TTC549 (cell line): Measurements from ENCODE around the gene SECISBP2L.

Experiments
- FAIRE-seq: peaks from 2 replicates; lab custom pipeline; 2012; peaks lifted over from hg19 to GRCh38; lab: Jason Lieb, UNC

Gene SECISBP2L

GRCh38 chr15:49060710-49061495 is 14.7 kb upstream of the SECISBP2L start:
- FAIRE-seq: no peak

- FAIRE-seq: no peak
Observed at GRCh38 chr15:49059491-49059890, 13.2 kb upstream of the SECISBP2L start.

DNA sequence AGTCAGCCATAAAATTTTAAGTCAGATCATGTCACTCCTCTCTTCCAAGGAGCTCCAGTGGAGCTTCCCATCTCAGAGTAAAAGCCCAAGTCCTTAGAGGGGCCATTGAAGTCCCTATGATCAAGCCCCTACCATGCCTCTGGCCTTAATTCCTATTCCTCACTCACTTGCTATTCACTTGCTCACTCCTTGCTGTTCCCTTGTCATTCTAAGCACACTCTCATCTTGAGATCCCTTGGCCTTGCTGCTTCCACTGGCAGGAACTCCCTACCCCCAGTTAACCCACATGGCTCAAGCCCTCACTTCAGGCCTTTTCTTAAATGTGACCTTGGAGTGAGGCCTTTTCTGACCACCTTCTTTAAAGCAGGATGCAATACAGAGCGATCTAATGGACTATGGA is 12.3 kb upstream of the SECISBP2L start:
- no peak for FAIRE-seq

- no peak for FAIRE-seq
Observed at GRCh38 chr15:49055630-49056029, 9.4 kb upstream of the SECISBP2L start.

DNA sequence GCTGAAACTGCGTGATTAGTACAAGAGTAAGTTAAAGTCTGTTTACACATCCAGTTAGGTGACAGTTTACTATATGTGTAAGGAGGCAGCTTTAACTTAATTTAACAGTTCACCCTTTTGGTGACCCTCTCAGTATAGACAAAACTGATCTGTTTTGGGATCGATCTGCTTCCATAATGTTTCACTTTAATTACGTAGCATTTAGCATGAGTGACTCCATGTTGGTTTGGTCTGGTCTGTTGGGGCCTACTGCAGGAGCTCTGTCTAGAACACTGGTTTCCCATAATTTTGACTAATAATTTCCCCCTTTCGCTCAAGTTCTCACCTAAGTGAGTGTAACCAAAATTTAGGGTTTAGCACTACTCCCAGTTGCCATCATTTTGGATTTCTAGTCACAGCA is 6.4 kb upstream of the SECISBP2L start:
- FAIRE-seq: no peak

GRCh38 chr15:49047456-49047855 is 1.2 kb upstream of the SECISBP2L start:
- no peak for FAIRE-seq

DNA sequence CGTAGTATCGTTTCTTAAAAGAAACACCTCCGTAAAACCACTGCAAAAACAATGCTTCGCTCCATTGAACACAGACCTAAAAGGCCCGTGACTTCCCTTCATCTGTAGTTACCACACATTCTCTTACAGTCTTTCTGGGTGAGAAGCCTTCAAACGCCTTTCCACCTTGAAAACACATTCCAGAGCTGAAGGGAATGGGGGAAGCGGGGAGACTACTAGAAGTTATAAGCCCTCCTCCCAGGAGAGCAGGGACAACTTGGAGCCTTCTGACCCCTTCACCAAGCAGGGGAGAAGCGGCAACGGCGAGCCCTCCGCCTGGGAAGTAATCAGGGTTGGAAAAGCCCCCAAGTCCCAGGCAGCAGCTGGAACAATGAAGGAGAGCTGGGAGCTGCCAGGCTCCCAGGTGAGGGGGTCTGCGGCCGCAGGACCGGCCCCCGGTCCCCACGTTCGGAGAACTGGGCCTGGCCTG is 461 bp downstream of the SECISBP2L start:
- no peak for FAIRE-seq

DNA sequence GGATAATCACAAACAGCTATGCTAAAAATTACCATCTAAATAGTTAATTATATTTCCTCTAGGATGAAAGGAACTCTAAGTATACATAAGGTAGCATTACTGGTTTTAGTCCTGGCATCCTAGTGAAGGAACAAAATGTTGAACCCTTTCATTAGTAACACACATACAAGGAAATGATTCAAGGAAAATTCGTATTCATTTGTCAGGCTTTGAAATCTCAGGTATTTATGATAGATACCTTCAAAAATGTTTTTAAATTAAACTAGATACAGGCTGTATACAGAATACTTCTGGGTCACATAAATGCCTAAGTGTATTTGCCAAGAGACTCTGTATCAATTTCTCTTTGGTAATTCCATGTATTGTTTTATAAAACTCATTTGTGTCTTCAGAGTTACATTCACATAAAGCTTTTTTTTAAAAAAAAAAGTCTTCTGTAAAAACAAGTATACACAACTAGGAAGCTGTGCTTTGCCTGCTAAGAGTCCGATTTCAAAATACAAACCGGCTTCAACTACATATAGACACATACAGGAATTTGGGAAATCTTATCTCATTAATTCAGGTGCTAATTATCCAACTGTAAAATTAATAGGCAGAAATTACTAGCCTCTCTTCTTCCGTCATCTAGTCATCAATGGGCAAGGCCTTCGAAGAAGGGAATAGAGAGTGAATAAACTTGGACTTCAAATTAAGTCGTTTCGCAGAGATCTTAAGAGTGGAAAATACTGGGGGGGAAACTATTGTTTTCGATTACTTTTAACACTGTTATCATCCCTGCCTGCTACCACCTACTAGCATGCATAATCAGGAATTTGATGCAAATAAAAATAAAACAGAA is 1.3 kb downstream of the SECISBP2L start:
- FAIRE-seq: no peak

DNA sequence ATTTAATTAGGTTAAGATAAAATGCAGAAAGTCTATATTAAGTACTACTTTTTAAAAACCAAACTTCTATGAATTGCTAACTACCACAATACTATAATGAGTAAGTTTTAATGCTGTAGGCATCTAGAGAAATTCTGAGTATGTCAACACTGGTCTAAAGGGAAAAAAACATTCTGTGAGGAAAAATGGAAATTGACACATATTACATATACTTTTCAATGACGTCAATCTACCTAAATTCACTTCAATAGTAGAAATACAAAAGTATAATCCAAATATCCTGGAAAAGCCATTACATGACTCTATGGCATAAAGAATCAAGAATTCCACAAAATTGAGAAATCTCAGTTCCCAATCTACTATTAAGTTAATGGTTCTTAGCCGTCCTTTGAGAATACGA is 2.2 kb downstream of the SECISBP2L start:
- no peak for FAIRE-seq

DNA sequence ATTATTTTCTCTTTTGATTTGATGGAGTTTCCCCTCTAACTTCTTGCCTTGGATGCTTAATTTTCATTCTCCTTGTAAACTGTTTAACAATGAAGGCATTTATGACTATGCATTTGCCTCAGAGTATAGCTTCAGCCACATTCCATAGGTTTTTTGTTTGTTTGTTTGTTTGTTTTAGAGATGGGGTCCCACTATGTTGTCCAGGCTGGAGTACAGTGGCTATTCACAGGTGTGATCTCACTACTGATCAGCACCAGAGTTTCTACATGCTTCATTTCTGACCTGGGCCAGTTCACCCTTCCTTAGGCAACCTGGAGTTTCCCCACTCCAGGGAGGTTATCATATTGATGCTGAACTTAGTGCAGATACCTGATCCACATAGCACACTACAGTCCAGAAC is 4.1 kb downstream of the SECISBP2L start:
- FAIRE-seq: no peak

GRCh38 chr15:49041426-49041825 is 4.8 kb downstream of the SECISBP2L start:
- FAIRE-seq: no peak

DNA sequence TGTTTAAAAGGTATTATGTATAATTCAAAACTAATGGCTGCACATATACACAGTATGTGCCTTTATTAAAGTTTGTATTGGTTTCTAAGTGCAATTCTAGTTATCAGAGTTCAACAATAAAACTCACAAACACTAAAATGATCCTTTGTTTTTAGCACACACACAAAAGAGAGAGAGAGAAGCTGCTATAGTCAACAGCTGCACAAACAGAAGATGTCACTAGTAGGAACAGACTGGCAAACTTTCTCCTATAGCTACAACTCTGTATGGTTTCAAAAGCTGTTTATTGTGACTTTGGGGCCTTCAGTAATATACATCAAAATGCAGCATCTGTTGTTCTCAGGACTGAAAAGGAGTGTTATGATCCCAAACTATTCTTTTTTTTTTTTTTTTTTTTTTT is 6.1 kb downstream of the SECISBP2L start:
- FAIRE-seq: no peak

GRCh38 chr15:49038382-49038781 is 7.9 kb downstream of the SECISBP2L start:
- FAIRE-seq: no peak

DNA sequence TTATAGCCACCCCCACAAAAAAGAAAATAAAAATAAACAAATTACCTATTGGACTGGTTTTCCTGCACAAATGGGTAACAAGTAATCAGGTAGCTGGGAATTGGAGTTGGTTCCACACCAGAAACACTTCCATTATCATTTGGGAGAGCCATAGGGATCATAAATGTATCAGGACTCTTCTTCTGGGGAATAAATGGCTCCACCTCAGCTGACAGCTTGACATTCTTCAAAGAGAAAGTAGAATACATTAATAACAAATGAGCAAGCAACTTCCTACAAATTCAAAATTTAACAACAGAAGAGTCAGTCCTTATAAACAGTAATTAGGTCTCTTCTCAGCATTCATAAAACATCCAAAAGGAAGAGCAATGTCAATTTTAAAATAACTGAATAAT is 8.7 kb downstream of the SECISBP2L start:
- no peak for FAIRE-seq

DNA sequence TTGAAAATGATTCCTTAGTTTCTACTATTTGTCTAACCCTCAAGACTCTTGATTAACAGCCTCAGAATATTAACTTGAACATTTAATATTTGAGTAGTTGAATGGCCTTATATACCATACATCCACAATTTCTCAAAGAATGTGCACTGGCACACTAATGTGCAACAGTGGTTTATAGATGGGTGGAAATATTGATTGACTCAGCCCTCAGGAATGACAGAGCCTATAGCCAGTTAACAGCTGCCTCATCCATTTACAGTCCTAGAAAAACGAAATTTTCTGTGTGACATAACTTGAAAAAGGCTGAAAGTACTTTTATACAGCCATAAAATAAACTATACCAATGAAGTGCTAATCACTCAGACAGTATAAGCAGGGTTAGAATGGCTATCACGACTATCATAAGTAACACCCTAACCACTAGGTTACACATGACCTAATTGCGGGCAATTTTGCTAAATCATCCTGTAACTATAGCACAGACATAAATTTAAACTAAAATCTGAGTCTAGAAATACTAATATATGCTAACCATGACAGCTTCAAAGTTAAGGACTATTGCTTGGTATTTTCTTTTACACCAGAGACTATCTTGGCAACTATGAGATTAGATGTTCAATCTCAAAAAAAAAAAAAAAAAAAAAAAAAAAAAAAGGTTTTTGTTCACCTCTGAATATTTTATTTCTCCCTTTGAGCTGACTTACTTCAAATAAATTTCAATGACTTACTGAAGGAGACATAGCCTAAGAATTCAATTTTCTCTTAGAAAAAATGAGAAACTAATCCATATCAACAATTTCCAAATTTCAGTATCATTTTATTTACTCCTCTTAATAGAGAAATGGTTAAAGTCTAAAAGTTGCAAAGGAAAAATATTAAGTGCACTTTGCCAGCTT is 9.3 kb downstream of the SECISBP2L start:
- no peak for FAIRE-seq

DNA sequence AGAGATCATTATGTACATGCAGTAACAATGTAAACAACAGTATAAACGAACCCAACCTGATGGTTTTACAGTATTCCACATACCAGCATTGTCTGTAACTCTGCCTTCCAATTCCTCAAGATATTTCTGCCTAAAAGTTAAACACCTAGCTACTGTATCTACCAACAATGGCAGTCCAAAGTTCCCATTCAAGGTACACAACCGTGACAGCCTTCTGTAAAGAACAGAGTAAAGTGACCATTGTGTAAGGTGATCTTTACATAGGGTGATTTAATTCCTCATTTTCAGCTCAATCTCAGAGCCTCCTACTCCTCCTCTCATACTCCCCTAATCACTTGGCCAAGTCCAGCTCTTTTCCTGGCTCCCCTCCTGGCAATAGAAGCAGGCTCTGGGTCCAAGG is 10.4 kb downstream of the SECISBP2L start:
- FAIRE-seq: no peak

- no peak for FAIRE-seq
Observed at GRCh38 chr15:49032601-49033145, 13.6 kb downstream of the SECISBP2L start.

- no peak for FAIRE-seq
Observed at GRCh38 chr15:49031804-49032203, 14.4 kb downstream of the SECISBP2L start.

GRCh38 chr15:49026700-49027099 is 19.5 kb downstream of the SECISBP2L start:
- FAIRE-seq: no peak

- FAIRE-seq: no peak
Observed at GRCh38 chr15:49024840-49025239, 21.4 kb downstream of the SECISBP2L start.

DNA sequence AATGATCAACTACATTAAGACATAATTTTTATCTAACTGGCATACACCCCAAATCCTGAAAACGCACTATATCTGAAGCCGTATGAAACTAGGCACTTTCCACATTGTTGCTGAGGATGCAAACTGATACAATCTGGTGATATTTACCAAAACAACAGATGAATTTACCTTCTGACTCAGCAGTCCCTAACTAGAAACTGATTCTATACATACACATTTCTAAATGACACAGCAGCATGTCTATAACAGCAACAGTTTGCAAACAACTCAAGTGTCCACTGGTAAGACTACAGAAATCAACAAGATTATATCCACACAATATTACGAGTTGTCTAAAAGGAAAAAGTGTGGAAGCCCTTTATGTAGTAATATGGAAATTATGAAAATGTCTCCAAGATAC is 22.9 kb downstream of the SECISBP2L start:
- no peak for FAIRE-seq

DNA sequence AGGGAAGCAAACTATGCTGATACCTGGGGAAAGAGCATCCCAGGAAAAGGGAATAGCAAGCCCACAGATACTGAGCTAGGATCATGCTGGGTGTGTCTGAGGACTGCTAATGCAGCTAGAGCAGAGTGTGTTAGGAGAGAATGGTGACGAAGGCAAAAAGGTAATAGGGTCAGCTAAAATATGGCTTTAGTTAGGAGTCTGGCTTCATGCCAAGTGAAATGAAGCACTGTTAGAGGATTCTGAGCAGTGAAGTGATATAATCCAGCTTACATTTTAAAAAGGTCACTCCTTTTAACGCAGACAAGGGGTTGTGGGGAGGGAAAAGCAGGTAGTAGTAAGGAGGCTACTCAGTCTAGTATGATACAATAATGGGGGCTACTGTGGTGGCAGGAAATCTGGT is 30.4 kb downstream of the SECISBP2L start:
- no peak for FAIRE-seq
